HG02642 (cell line): Measurements from ENCODE around the gene SLC4A8.
"Not testable (repeated sequence)": the region's sequence is repeated elsewhere in the genome, so short reads cannot be mapped to it uniquely, and the experiment has no call there.

Experiments
- ATAC-seq: cut with Tn5 transposase; IDR thresholded peaks from one replicate; pipeline ENCODE4 v1.9.1; 2021; ENCODE audit warnings: mild to moderate bottlenecking; ENCODE audit not compliant: unreplicated experiment, poor library complexity

The SLC4A8 gene

DNA sequence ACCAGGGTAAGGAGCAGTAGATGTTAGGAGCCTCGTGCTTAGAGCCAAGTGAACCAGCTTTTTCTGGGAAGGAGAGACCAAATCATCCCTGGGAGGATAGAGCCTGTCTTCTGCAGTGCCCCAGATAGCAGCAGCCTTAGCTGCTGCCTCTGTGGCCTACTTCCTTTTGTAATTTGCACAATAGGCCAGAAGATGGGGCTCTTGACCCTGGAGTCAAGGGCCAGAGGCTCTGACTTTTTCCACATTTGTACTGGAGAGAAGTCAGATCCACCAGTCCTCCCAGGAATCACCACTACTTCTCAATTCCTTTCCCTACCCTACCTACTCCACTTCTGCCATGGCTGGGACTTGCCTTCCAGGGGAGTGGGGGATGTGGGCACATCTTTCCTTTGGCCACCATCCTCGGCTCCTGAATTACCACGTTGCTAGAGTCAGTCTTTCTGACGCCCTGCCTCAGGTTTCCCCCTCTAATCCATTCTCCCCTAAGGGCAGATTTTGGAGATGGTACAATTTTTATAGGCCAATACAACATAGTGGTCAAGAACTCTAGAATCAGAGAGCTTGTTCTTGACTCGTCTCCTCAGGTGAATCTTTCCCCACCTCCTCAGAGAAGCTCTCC, 3.3 kb upstream of the SLC4A8 start:
- ATAC-seq, result no peak

DNA sequence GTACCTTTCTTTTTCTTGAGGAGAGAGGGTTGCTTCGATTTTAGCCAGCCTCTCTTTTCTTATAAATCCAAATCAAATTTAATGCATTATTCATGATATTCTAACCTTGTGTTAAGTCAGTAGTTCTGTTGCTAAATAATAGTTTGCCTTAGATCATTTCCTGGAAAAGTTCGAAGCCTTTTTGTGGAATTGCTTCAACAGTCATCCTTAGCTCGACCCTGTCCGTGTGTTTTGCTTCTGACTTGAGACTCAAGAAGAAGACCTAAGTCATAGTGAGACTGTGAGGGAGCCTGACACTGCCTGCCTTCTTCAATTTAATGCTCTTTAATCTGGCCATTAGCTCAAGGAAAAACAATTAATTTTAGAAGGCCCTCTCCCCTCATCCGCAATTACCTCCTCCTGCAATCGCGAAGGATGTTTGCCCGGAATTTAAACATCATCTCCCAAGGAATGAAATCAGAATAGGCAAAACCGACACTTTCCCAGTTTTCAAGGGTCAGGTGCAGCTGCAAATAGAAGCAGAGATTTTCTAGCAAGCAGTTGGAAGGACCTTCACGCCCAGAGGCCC, 453 bp upstream of the SLC4A8 start:
- ATAC-seq, result no peak

DNA sequence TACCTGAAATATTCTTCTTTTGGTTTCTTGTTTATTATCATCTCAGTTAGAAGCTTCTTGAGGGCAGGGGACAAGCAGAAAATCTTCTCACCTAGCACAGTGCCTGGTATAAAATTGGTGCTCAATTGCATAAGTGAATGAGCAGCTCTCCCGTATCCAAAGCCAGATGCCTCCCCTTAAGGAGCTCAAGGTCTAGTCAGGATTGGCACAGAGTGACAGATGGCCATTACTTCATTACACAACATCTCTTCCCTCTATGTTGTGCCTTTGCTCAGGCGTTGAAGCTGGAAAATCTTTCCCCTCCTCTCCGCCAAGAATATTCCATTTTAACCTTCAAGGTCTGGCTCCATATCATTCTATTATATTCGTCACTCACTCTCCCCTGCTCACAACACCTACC, 3.6 kb downstream of the SLC4A8 start:
- ATAC-seq, result no peak

DNA sequence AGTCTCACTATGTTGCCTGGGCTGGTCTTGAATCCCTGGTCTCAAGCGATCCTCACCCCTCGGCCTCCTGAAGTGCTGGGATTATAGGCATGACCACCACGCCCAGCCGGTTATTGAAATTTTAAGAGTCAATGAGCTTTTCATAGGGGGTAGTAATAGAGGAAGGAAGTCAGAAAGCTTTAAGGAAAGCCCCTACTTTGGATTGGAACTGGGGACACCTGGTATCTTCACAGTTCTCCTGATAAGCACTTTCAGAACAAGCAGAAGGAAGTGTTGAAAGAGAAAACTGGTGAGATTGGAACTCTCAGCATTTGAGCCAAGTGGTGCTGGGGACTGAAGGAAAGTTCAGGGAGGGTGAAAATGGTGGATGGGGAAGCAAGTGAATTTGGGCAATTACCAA, 5.1 kb downstream of the SLC4A8 start:
- ATAC-seq, result no peak

DNA sequence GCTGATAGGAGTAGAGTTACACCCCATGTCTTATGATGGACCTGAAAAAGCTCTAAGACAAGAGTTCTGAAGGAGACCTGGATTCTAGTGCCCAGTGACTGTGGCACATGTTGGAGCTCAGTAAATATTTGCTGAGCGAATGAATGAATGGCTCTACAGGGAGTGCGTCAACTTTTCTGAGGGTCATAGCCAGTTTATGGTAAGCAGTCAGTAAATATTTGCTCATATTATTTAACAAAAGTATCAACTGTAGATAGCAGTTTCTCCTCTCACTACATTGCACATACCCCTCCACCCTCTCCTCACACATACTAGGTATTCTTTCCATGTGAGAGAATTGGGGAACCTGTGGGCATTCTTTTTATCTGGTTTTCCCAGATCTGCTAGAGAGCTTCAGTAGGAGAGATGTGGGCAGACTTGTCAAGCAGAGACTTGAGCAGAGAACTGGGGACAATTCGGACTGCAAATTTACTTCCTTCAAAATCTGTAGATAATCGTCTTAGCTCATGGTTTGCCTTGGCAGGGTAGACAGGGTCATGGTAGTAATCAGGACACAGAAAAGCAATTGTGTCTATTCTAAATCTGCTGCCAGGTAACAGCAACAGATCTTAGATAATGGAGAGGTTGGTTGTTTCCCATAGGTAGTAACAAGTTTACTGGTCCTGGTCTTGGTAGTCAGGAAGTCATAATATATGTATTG, 5.7 kb downstream of the SLC4A8 start:
- ATAC-seq, result no peak

DNA sequence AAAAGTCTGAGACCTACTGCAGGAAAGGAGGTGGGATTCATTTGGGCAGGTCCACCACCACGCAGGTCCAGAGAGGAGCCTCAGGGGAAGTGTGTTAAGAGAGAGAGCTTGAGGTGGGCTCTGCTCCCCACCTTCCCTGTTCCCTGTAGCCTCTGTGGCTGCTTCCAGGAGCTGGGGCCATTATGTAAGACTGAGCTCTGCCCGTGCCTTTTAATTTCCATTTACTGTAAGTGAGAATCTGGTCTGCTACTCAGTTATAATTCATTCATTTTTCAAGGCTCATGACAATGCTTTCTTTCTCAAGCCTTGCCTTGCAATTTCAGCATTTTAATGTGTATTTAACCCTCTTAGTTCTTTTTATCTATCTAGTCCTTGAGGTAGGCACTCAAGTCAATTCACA, 8.3 kb downstream of the SLC4A8 start:
- no peak for ATAC-seq

DNA sequence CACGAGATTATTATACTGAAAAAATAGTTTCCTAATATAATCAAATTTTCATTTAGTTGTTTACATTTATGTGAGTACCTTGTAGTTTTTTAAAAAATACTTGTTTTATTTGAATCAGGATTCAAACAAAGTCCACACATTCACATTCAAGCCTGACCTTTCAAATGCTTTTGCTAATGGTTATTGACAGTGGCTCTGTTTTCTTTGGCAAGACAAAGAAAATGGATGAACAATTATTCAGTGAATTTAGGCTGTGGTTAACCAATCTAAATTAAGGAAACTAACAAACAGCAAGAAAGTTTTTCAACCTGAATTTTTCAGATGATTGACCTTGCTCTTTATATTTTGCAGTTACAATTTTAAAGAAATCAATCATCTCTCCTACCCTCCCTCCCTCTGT, 9.7 kb downstream of the SLC4A8 start:
- ATAC-seq, result no peak

DNA sequence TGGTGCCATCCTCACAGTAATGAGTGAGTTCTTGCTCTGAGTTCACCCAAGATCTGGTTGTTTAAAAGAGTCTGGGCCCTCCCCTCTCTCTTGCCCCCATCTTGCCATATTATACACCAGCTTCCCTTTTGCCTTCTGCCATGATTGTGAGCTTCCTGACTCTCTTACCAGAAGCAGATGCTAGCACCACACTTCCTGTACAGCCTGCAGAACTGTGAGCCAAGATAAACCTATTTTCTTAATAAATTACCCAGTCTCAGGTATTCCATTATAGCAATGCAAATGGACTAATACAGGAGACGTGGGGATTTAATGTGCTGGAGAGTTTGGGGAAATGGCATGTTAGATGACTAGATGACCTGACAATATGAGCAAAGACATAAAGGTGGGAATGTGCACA, 12.8 kb downstream of the SLC4A8 start:
- ATAC-seq, result no peak

DNA sequence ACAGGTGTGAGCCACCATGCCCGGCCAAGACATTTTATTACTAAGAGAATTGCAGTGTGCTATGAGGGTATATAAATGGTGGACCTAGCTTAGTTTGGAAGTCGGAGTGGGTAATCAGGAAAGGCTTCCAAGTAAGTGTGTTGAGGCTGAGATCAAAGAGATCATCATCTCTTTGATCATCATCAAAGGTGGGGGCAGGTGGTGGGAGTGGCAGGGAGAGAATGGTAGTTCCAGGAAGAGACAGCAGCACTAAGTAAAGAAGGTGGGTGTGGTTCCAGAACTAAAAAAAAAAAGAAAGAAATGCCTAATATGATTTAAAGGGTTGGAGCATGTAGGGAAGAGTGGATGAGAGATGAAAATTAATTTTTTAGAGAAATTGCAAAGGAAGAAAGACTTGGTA, 14.7 kb downstream of the SLC4A8 start:
- no peak for ATAC-seq

DNA sequence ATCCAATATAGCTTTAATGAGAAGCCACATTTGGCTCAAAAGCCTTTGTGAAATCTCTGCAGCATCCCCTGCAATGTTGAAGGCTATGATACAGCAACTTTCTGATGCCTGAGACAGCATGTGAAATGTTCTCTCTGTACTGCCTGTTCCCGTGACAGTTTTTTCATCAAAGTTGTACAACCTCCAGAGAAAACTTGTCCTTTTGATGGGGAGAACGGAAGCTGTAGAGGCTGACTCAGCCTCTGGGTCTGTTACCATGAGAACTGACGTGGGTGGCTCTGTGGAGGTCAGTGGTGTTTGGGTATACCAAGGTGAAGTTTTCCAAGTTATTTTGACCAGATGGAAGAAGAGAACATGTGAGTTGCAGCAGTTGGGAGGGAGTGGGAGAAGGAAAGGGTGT, 17.0 kb downstream of the SLC4A8 start:
- no peak for ATAC-seq

DNA sequence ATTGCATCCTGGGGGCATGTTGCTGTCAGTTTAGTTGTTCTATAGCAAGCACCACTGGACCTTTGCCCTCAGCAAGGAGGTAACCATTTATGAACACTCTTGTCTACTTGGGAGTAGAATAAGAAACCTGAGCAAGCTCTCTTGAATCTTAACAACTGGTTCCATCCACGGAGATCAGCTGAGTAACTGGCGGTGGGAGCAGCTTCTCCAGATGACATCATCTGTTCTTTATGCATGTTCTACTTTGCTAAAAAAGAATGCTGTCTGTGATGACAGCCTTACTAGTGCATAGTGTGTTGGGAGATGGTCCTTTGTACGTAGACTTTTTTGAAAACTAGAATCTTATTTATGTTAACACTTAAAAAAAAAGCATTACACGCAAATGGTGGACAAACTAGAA, 17.7 kb downstream of the SLC4A8 start:
- ATAC-seq, result no peak

DNA sequence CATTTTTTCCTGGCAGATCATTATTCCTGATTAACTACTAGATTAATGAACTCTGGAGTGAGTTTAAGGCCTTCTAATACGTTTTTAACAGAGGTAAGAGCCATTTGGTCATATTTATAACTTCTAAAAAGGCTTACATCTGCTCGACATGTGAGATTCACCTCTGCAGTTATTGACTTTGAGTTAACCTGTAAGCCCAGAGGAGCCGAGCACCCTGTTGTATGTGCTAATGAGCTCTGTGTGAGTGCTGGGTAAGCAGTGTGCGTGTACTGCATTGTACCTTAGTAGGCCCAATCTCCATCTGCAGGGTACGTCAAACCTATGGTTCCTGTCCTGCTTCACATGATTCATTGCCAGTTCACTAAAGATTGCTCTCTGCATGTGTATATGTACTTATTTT, 18.9 kb downstream of the SLC4A8 start:
- ATAC-seq, result no peak

DNA sequence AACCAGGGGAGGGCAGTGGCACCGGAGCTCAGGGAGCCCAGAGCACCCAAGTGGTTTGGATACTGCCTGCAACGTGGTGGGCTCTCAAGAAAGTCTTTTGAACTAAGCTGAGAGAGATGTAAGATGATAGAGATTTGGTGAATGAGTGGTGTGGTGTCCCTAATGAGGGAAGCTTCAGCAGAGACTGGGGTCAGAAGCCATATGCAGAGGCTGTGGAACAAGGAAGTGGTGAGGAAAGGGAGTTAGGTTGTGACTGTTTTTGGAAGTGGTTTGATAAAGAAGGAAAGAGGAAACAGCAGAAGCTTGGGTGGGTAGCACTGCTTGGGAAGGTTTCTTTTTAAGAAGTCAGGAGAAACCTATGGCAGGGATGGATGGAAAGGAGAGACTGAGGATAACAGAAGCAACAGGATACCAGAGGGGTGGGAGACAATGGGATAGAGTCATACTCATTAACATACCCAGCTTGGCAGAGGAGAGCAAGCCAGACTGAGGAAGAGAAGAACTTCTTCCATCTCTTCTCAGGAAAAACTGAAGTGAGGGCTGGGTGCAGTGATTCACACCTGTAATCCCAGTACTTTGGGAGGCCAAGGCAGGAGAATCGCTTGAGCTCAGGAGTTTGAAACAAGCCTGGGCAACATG, 24.1 kb downstream of the SLC4A8 start:
- no peak for ATAC-seq

DNA sequence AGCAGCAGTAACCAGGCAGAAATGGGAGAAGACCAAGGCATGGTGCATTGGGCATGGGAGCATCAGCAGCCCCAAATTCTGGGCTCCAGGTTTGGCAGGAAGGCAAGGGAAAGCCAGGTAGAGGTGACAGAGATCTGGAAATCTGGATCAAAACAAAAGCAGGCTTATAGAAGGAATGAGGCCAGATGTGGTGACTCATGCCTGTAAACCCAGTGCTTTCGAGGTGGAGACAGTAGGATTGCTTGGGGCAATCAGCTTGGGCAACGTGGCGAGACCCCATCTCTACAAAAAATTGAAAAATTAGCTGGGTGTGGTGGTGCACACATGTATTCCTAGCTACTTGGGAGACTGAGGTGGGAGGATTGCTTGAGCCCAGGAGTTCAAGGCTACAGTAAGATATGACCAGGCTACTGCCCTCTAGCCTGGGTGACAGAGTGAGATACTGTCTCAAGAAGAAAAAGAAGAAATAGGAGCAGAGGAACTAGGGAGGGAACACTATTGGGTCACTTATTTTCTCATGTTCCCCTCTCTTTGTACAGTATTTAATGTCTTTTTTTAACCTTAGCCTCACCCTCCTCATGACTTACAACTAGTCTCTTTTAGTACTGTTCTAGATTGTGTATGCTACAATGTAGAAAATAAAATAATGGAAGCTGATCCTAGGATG, 25.1 kb downstream of the SLC4A8 start:
- ATAC-seq, result no peak

DNA sequence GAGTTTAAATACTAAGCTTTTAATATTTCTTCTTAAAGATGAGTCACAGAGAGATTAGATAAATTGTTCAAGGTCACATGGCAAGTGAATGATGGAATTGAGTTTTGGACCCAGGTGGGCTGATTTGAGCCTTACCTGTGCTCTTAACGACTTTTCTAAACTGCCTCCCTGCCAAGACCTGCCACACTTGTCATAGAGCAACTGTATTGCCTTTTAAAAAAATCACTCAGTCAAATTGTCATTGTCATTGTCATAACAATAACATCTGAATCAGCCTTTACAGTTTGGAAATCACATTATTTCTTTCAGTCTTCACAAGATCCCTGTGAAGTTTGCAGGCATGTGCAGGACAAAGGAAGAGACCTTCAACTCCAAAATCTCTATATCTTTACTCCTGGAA, 25.7 kb downstream of the SLC4A8 start:
- no peak for ATAC-seq

DNA sequence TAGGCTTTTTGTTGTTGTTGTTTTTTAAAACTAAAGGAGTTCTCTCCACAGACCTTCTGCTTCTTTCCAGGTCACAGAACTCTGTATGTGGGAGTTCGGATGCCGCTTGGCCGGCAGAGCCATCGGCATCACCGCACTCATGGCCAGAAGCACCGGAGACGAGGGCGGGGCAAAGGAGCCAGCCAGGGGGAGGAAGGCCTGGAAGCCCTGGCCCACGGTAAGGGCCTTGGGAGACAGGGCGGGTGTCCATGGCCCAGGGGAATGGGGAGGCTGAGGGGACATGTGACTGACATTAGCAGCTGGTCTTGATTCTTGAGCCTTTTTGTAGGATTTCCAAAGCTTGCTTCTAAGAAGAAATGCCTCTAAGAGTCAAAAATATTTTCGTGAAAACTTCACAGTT, 26.2 kb downstream of the SLC4A8 start:
- ATAC-seq, result no peak

DNA sequence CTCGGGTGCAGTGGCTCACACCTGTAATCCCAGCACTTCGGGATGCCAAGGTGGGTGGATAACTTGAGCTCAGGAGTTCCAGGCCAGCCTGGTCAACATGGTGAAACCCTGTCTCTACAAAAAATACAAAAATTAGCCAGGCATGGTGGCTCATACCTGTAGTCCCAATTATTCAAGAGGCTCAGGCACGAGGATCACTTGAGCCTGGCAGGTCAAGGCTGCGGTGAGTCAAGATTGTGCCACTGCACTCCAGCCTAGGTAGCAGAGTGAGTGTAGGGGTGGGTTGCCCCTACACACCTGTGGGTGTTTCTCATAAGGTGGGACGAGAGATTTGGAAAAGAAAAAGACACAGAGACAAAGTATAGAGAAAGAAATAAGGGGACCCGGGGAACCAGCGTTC, 29.4 kb downstream of the SLC4A8 start:
- not testable (repeated sequence) for ATAC-seq

DNA sequence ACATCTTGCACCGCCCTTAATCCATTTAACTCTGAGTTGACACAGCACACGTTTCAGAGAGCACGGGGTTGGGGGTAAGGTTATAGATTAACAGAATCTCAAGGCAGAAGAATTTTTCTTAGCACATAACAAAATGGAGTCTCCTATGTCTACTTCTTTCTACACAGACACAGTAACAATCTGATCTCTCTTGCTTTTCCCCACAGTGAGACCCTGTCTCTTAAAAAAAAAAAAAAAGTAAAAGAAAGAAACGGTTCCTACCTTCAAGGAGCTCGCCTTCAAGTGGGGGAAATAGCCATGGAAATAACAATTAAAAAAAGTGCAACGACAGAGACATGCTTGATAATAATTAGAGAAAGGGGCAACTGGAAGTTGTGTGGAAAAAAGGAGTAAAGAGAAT, 30.4 kb downstream of the SLC4A8 start:
- not testable (repeated sequence) for ATAC-seq

DNA sequence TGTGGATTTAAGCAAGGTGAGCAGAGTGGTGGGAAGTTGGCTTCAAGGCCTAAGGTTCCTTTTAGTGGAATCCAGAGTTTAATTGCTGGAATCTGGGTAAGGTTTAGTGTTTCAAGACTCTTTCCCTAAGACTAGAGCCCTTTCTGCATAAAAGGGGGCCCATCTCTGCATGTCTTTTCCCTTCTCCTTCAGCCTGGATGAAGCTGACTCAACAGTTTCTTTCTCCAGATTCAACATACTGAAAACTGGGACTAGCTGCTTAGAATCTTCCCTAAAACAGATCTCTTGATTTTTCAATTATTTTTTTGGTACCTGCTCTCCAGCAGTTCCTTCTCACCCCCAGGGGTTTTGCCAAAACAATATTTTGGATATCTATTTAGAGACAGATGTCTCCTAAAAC, 34.0 kb downstream of the SLC4A8 start:
- ATAC-seq, result no peak

DNA sequence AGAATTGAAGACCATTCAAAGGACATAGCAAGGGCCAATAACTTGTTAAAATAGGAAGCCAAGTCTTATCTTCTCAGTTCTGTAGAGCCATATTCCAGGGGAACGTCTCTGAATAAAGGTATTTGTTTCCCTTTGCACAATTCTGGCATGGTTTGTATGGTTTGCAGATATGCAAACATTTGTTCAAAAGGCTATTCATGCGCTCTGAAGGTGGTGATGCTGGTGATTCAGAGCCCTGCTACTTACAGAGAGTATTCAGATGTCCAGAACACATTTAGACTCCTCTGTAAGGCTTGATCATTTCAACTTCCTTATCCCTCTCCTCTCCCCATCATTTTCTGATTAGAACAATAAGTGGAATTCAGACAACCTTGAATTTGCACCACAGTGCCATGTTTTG, 35.9 kb downstream of the SLC4A8 start:
- ATAC-seq, result no peak

DNA sequence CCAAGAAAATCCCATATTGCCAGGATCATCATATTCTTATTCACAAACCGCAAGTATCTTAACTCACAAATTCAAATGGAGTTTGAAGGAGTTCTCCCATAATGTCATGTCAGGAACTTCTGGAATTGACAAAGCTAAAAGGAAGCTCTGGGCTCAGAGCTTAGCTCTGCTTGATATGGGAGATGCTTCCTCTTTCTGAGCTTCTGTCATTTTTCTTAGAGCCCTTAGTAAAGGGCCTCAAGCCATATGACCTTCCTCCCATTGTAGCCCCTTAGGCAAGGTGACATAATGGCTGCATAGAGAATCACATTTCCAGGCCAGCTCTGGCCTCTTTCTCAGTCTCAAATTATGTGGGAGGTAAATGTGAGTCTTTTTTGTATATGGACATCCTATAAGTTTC, 40.9 kb downstream of the SLC4A8 start:
- ATAC-seq, result no peak
